Keratinocyte (primary cell): ENCODE data around the gene ECHDC3. TPM values are rescaled to one million over a fixed set of nuclear protein-coding genes. Genes with fewer than 3 reads are reported as not detected.

Experiments
- DNase-seq: peaks from one replicate; pipeline ENCODE4 v3.0.0-alpha.2; 2011; ENCODE audit warnings: low read depth, missing footprints, low spot score
- FAIRE-seq: peaks from 2 replicates; lab custom pipeline; 2011; peaks lifted over from hg19 to GRCh38; lab: Jason Lieb, UNC
- H2AFZ ChIP-seq: 2 replicates; pipeline ENCODE4 v1.6.0; 2012; ENCODE audit warnings: low read length, control low read depth, inconsistent platforms; ENCODE audit not compliant: control insufficient read depth
- H3K27ac ChIP-seq: 2 replicates; pipeline ENCODE4 v1.5.1; 2011; ENCODE audit warnings: low read length; ENCODE audit not compliant: control insufficient read depth, insufficient read depth
- H3K27me3 ChIP-seq: 3 replicates; pipeline ENCODE4 v1.6.0; 2011; ENCODE audit warnings: low read length; ENCODE audit not compliant: control insufficient read depth, insufficient read depth; ENCODE audit errors: extremely low read depth
- H3K36me3 ChIP-seq, 2 experiments: 2 replicates in 1 of 2; 3 replicates in 1 of 2; pipeline ENCODE4 v1.5.1; 2011; ENCODE audit warnings: low read length in 2 of 2, mild to moderate bottlenecking in 1 of 2; ENCODE audit not compliant: control insufficient read depth in 2 of 2, insufficient read depth in 2 of 2; ENCODE audit errors: extremely low read depth in 1 of 2
- H3K4me1 ChIP-seq: 3 replicates; pipeline ENCODE4 v1.5.1; 2011; ENCODE audit warnings: low read length; ENCODE audit not compliant: control insufficient read depth, insufficient read depth; ENCODE audit errors: extremely low read depth
- H3K4me2 ChIP-seq: 3 replicates; pipeline ENCODE4 v1.6.0; 2011; ENCODE audit warnings: low read depth, low read length; ENCODE audit not compliant: control insufficient read depth, insufficient read depth; ENCODE audit errors: extremely low read depth
- H3K4me3 ChIP-seq, 3 experiments: fragments of 200-600 bp in 1 of 3; sonication (generic) in 1 of 3; 2 replicates in 2 of 3; 3 replicates in 1 of 3; pipeline ENCODE4 v1.5.1; 2011 to 2016; ENCODE audit warnings: low read length in 3 of 3, mild to moderate bottlenecking in 3 of 3, control low read depth in 2 of 3, inconsistent platforms in 1 of 3, low read depth in 1 of 3, mixed read lengths in 1 of 3, mixed run types in 1 of 3, moderate library complexity in 1 of 3; ENCODE audit not compliant: control insufficient read depth in 2 of 3, insufficient read depth in 2 of 3; ENCODE audit errors: extremely low read depth in 1 of 3
- H3K79me2 ChIP-seq: 2 replicates; pipeline ENCODE4 v1.6.0; 2012; ENCODE audit warnings: low read length; ENCODE audit not compliant: control insufficient read depth, insufficient read depth
- H3K9ac ChIP-seq: 3 replicates; pipeline ENCODE4 v1.6.0; 2011; ENCODE audit warnings: low read length; ENCODE audit not compliant: control insufficient read depth, insufficient read depth; ENCODE audit errors: extremely low read depth
- H3K9me1 ChIP-seq: 3 replicates; pipeline ENCODE4 v1.6.0; 2011; ENCODE audit warnings: low read length; ENCODE audit not compliant: control insufficient read depth, insufficient read depth; ENCODE audit errors: extremely low read depth
- H3K9me3 ChIP-seq: 2 replicates; pipeline ENCODE4 v1.5.1; 2012; ENCODE audit warnings: low read depth, low read length; ENCODE audit not compliant: control insufficient read depth
- H4K20me1 ChIP-seq: 3 replicates; pipeline ENCODE4 v1.6.0; 2011; ENCODE audit warnings: low read length; ENCODE audit not compliant: control insufficient read depth, insufficient read depth; ENCODE audit errors: extremely low read depth
- EZH2 ChIP-seq: IDR thresholded peaks from one replicate; pipeline ENCODE4 v1.6.1; 2012; ENCODE audit warnings: inconsistent platforms, mild to moderate bottlenecking, low read length, moderate library complexity
- dilution Hi-C: fragments of 300-500 bp; cut with MboI; formaldehyde crosslinking; loops from one replicate; pipeline ENCODE4 v1.7.0; 2020; ENCODE audit warnings: low sequenced_read_pairs; ENCODE audit not compliant: extremely low pct_ligation_motif_present
- polyA plus RNA-seq, 5 experiments: library from polyadenylated mRNA; depleted of rRNA in 3 of 5; stranded (reverse) in 3 of 5; stranded (forward) in 1 of 5; unstranded in 1 of 5; fragments of >200 nt; gene quantifications; 1 replicate in 1 of 5; 2 replicates in 3 of 5; 3 replicates in 1 of 5; pipeline versions ENCODE4 v1.2.1 to v1.2.3, GENCODE V29; 2011 to 2012; ENCODE audit warnings: missing spikeins in 2 of 5, low read depth in 1 of 5, low replicate concordance in 1 of 5
- TF ChIP-seq, protein P1 (sequence below), 3 experiments: IDR thresholded peaks in 1 of 3; conservative IDR thresholded peaks in 1 of 3; optimal IDR thresholded peaks in 1 of 3; 2 replicates in 2 of 3; 3 replicates in 1 of 3; pipeline versions ENCODE3 to v1.5.1; 2011; ENCODE audit warnings: low read length in 3 of 3, mild to moderate bottlenecking in 3 of 3, moderate library complexity in 2 of 3, control low read depth in 1 of 3, inconsistent platforms in 1 of 3; ENCODE audit not compliant: insufficient read depth in 2 of 3; ENCODE audit errors: extremely low read depth in 1 of 3

Gene ECHDC3
- polyA plus RNA-seq, 1 donor (not counting 4 experiments of a cell fraction or from before 2014, with no cell fraction given), result 3.5 TPM

DNA sequence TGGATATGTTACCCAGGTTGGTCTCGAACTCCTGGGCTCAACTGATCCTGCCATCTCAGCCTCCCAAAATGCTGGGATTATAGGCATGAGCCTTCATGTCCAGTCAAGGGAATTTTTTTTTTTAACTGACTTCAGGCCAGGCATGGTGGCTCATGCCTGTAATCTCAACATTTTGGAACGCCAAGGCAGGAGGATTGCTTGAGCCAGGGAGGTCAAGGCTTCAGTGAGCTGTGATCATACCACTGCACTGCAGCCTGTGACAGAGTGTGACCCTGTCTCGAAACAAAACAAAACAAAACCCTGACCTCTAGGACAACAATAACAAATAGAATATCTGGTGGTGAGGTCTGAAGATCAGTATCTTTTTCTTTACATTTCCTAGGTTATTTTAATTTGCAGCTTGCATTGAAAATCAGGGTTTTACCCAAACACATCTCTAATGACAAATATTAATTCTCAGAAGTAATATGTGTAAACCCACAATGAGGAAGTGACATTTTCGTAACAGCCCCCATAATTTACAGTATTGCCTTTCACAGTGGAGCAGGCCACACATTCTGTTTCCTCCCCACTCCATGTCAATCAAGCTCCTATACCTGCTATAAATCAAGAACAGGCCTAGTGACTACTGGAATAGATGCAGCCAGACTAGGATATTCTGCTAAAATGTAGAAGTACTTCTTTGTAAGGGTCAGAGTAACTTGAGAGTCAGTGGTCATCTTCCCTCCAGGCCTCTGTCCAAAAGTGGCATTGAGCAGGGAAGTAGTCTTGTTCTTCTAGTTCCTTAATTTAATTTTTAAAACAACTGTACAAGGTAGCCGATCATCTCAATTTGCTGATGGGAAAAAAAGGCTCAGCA is 43.3 kb upstream of the ECHDC3 start:
- H2AFZ ChIP-seq, result no peak overlapping the region
- H4K20me1 ChIP-seq, result no peaks in the 10 kb centered on the region
- no peak overlapping the region for H3K9ac ChIP-seq
- no peaks in the 10 kb centered on the region for H3K9me1 ChIP-seq
- FAIRE-seq, result no peak
- no peak for TF ChIP-seq EZH2
- TF ChIP-seq, protein P1, sequence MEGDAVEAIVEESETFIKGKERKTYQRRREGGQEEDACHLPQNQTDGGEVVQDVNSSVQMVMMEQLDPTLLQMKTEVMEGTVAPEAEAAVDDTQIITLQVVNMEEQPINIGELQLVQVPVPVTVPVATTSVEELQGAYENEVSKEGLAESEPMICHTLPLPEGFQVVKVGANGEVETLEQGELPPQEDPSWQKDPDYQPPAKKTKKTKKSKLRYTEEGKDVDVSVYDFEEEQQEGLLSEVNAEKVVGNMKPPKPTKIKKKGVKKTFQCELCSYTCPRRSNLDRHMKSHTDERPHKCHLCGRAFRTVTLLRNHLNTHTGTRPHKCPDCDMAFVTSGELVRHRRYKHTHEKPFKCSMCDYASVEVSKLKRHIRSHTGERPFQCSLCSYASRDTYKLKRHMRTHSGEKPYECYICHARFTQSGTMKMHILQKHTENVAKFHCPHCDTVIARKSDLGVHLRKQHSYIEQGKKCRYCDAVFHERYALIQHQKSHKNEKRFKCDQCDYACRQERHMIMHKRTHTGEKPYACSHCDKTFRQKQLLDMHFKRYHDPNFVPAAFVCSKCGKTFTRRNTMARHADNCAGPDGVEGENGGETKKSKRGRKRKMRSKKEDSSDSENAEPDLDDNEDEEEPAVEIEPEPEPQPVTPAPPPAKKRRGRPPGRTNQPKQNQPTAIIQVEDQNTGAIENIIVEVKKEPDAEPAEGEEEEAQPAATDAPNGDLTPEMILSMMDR (optimal IDR thresholded peaks at IDR 0.05 in 1 of 3, IDR thresholded peaks at IDR 0.05 in 1 of 3, conservative IDR thresholded peaks at IDR 0.05 in 1 of 3; ENCODE audit: extremely low read depth in 1 of 3, insufficient read depth in 2 of 3, low read length in 3 of 3), result no peak
- H3K79me2 ChIP-seq, result no peaks in the 10 kb centered on the region
- H3K4me3 ChIP-seq, result no peak overlapping the region
- H3K36me3 ChIP-seq, result no peaks in the 10 kb centered on the region
- DNase-seq, result no peak
- no peak overlapping the region for H3K27ac ChIP-seq
- H3K27me3 ChIP-seq, result no peaks in the 10 kb centered on the region
- H3K4me2 ChIP-seq, result no peak overlapping the region
- no peaks in the 10 kb centered on the region for H3K4me1 ChIP-seq
- no peaks in the 10 kb centered on the region for H3K9me3 ChIP-seq
- dilution Hi-C loops, result no loop called here

DNA sequence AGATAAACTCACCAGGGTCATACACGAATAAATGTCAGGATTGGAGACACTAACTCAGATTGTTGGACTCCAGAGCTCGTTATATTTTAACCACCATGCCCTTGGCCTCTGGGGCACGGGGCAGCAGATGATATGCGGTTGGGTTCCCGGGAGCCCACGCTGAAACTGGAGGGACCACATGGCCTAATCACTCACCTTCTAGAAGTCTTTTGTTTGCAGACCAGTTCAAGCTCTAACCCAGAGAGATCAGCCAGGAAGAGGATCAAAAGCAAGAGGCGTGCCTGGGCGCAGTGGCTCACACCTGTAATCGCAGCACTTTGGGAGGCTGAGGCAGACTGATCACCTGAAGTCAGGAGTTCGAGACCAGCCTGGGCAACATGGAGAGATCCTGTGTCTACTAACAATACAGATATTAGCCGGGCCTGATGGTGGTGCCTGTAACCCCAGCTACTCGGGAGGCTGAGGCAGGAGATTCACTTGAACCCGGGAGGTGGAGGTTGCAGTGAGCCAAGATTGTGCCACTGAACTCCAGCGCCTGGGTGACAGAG is 42.6 kb upstream of the ECHDC3 start:
- H3K9ac ChIP-seq, result no peak overlapping the region
- H3K4me2 ChIP-seq, result no peak overlapping the region
- no peaks in the 10 kb centered on the region for H3K9me1 ChIP-seq
- dilution Hi-C loops, result no loop called here
- H4K20me1 ChIP-seq, result no peaks in the 10 kb centered on the region
- no peak overlapping the region for H3K4me3 ChIP-seq
- H3K27ac ChIP-seq, result no peak overlapping the region
- H3K27me3 ChIP-seq, result no peaks in the 10 kb centered on the region
- FAIRE-seq, result no peak
- no peaks in the 10 kb centered on the region for H3K9me3 ChIP-seq
- no peaks in the 10 kb centered on the region for H3K36me3 ChIP-seq
- H3K79me2 ChIP-seq, result no peaks in the 10 kb centered on the region
- DNase-seq, result no peak
- no peaks in the 10 kb centered on the region for H3K4me1 ChIP-seq
- H2AFZ ChIP-seq, result no peak overlapping the region
- TF ChIP-seq EZH2, result no peak
